Amniotic epithelial cell (primary cell): ENCODE data around the gene APBA2.

Experiments used
- DNase-seq: peaks from one replicate; pipeline ENCODE4 v3.0.0-alpha.2; 2010; ENCODE audit warnings: low read depth

The APBA2 gene

GRCh38 chr15:29134239-29134638 lies 248.5 kb downstream of the APBA2 start:
- DNase-seq = no peak

DNA sequence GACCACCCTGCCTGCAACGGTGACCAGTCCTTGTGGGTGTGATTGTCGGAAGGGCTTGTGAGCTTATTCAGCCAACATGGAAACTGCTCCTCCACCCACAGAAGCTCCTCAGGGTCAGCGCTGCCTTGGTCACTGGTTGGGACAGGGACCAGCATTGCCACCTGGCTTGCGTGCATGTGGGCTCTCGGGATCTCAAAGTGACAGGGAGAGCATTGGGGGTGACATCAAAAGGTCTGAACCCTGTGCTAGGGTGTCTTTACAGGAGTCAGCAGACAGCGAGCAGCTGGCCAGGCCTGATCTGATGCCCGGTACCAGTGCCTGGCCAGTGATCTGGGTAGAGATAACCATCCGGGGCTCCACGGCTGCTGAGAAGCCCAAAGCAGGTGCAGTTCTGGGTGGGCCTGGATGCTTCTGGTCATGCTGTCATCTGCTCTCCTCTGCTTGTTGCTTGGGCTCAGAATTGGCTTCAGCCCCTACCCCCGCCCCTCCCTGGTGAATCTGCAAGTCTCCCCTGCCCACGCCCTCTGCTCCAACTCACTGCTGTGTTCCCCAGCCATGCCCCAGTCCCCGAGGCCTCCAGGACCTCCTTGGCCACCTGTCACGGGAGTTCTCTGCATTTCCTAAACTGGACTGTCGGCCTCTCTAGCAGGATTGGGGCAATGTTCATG lies 249.0 kb downstream of the APBA2 start:
- DNase-seq = no peak

DNA sequence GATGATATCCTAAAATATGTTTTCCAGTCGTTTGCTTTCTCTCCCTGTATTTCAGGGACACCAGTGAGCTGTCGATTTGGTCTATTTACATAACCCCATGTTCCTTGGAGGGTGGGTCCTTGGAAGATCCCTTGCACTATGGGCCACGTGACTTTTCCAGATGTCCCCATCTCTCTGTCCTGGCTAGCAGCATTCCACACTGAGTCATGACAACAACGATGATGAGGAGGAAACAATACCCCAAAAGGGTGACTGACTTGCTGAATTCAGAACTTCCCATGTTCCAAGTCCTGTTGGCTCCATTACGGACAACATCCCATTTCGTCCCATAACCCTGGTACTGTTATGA lies 249.5 kb downstream of the APBA2 start:
- DNase-seq = no peak

GRCh38 chr15:29135702-29136646 lies 250.2 kb downstream of the APBA2 start:
- DNase-seq = no peak

DNA sequence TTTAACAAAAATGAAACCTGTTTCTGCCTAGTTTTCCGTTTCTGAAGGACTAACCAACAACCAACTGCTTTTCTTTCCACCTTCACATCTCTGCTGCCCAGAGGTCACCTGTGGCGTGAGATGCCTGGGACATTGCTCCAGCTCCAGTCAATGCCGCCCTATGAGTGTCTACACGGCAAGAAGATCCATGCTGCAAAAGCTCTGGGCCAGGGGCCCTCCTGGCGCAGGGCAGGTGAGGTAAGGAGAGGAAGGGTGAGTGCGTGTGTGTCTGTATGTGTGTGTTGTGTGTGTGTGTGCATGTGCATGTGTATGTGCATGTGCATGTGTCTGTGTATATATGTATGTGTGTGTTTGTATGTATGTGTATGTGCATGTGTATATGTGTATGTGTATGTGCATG lies 252.5 kb downstream of the APBA2 start:
- no peak for DNase-seq

GRCh38 chr15:29139072-29139471 lies 253.3 kb downstream of the APBA2 start:
- DNase-seq = no peak

DNA sequence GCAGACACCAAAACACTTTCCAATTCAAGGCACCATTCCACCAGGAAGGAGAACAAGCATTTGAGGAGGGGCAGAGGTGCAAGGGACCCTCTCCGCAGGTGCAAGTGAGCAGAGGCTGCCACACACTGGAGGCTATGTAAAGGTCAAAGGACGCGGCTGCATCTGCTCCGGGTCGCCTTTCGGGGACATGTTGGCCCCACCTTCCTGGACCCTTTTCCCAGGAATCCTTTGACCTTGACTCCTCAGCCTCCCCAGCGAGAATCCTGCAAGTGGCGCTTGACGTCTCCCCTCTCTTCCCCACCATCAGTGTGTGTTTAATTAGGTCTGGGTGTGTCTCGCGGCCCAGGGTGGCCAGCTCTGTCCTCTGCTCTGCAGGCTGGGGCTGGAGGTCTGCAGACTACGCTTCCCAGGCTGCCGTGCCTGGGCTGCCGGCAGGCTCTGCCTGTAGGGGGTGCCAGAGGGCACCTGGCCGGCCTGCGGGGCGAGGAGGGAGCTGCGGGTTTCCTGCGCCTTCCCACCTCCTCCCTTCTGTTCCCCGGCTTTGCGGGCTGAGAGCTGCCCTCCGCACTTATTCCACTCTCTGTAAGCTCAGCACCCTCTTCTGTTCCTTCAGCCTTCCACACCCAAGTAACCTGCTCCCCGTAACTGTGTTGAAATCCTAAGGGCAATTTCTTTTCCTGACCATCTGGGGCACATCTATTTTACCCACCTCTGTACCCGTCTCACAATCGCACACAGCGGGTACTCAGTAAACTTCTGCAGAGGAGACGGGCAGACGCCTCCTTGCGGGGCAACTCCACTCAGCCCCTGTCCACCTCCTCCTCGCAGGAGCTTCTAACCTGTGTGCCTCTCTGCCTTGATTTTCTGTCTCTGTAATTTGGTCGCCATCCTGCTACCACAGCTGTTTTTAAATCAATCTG lies 254.0 kb downstream of the APBA2 start:
- peak; percentile 8 for DNase-seq

DNA sequence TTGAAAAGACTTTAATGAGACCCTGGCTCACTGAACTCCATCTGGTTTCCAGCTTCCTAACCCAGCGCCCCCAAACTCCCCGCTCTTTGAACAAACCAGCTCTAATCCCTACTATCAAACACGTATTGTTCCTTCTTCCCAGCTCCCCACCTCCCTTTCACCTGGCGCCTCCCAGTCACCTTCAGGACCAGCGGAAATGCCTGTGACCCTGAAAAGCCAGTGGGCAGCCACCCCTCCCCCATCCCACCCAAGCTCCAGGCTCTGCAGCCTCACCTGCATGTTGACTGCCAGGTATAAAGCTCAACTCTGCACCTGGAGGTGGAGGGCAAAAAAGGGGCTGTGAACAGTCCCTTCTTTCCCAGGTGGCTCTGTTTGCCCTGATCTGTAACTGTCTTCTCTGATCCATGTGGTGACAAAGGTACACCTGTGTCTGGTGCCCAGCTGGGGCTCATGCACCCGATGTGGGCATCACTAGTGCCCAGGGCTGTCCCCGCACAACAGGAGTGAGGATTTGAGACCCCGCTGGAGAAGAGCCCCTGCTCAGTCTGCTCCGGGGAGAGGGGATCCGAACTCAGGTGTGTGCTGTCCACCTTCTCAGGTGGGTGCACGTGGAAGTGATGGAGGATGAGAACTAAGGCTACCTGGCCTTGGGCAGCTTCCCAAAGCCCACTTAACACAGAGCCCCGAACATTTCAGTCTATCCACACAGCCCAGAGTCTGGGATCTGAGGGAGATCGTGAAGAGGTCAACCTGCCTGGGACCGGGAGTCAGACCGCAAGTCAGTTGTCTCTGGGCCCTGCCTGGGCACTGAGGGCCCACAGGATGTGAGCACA lies 254.9 kb downstream of the APBA2 start:
- no peak for DNase-seq

- no peak for DNase-seq
Observed at GRCh38 chr15:29141308-29142128, 255.7 kb downstream of the APBA2 start.

DNA sequence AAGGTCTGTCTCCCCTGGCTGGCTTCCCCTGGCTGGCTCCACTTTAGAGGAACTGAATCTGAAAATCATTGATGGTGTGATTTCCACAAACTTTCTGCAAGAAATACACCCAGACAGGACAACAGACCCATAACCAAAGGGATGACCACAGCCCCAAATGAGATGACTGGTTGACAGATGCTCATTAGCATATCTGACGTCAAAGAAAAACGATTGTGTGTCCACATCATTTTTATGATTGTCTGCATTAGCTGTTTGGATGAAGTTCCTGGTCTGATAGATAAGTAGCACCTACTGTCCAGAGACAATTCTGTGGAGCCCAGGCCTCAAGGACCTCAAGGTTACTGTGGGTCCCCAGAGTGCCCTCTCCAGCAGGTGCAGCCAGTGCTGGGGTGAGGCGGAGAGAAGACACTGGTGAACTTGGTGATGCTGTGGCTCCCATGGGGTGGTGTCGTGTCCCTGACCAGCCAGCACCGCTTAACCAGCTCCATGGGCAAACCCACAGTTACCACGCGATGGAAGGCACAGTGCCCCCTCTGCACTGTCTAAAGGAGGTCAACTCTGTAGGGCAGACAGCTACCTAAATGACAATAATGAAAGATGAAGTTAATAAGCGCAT lies 256.5 kb downstream of the APBA2 start:
- no peak for DNase-seq

GRCh38 chr15:29143293-29143692 lies 257.5 kb downstream of the APBA2 start:
- no peak for DNase-seq

DNA sequence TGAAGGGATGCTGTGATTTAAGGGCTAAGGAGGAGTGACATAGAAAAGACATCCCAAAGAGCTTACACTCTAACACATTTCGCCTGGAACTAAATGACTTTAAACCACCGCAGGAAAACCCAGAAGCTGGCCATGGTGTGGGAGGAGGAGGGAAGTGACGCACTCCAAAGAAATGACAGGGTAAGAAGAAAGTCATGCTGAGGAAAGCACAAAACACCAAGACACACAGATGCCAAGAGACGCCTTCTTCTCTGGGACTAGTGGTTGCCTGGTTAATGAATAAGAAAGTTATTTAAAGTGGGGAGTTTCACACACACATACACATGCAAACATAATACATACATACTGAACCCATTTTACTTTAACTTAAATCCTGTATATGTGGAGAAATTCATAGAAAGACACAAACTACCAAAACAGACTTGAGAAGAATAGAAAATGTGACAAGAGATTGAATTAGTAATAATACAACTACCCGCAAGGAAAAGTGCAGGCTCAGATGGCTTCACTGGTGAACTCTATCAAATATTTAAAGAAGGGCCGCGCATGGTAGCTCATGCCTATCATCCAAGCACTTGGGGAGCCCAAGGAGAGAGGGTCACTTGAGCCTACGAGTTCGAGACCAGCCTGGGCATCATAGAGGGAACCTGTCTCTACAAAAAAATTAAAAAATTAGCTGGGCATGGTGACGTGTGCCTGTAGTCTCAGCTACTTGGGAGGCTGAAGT lies 258.3 kb downstream of the APBA2 start:
- peak; percentile 29 for DNase-seq

DNA sequence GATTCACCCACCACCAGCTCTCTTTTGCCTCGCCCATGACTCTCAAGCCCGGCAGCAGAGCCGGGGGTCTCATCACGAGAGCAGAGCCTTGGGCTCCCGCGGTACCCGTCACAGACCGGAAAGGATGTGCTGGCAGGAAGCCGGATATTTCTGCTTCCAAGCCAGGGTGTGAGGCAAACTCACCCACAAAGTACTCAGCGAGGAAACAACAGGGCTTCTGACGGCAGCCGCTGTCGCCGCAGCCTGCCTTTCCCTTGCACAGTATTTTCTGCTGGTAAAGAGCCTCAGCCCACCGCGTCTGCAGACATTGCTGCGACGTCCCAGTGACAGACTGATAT lies 263.9 kb downstream of the APBA2 start:
- no peak for DNase-seq

- DNase-seq = no peak
Observed at GRCh38 chr15:29150515-29151483, 265.0 kb downstream of the APBA2 start.

DNA sequence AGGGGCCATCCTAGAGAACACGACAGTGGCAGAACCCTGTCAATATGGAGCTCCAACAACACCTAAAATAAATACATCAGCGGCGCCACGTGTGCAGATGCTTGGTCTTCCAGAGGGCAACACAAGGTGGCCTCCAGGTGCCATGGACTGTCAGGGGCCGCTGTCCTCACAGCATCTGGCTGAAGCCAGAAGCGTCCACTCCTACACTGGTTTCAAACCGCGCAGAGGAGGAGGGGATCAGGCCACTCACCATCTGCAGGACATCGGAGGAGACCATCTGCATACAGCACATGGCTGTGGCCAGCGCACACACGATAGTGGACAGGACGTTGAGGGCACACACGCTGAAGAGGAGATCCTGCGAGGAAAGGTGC lies 265.7 kb downstream of the APBA2 start:
- DNase-seq = no peak

DNA sequence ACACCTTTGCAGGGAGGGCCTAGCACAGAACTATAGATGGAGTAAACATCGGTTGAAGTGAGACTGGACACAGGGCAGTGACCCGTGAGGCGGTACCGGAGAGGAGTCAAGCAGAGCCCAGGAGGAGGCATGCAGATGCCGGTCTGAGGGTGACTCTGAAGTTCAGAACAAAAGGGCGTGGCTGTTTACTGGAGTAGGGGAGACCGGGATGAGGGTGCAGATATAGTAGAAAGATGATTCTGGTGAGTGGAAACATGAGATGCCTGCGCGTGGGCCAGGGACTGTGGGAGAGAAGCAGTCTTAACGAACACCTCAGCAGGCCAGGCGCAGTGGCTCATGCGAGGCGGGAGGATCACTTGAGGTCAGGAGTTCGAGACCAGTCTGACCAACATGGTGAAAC lies 270.7 kb downstream of the APBA2 start:
- no peak for DNase-seq

GRCh38 chr15:29159771-29160455 lies 274.1 kb downstream of the APBA2 start:
- DNase-seq = no peak

DNA sequence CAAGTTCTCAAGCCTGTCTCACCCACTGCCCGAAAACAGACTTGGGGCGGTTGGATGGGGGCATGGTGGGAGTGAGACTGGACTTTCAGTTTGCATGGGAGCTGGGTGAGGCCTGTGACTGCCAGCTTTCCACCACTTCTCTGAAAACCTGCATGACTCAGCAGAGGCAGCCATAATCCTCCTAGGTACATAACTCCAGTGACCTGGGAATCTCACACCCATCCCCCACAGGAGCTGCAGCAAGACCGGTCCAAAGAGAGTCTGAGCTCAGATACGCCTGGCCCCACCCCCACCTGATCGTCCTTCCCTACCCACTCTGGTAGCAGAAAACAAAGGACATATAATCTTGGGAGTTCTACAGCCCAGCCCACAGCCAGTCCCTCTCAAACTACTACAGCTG lies 276.6 kb downstream of the APBA2 start:
- DNase-seq = no peak
